UCSD-AML1 (cell line): Measurements from ENCODE around the gene SLC23A3.
"Not testable (repeated sequence)": the region's sequence is repeated elsewhere in the genome, so short reads cannot be mapped to it uniquely, and the experiment has no call there.

Experiments used
- DNase-seq: peaks from one replicate; lab custom pipeline; 2025; ENCODE audit not compliant: unreplicated experiment; lab: John Stamatoyannopoulos, UW

Gene SLC23A3

DNA sequence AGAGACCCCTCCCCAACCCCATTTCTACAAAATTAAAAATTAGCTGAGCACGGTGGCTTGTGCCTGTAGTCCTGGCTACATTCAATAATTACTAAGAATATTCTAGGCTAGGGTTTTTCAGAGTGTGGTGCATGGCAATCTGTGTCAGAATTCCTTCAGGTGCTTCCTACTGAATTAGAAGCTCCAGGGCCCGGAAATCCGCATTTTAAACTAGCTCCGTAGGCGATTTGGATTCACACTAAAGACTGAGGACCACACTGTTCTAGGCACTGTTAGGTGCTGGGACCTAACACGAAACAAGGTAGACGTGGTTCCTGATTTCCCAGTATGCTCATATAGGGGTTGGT lies 36.1 kb upstream of the SLC23A3 start:
- DNase-seq = no peak

DNA sequence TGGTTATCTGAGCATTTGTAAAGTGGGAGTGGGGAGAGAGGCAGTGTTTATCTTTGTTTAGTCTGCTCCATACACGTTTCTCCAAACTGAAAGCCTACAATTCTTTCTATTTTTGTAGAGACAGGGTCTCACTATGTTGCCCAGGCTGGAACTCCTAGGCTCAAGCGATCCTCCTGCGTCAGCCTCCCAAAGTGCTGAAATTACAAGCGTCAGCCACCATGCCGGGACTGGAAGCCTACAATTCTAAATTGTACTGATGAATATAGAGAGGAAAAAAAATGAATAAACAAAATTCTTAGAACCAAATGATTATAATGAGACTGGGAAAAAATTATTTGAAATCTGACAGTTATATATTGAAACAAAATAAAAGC lies 35.3 kb upstream of the SLC23A3 start:
- DNase-seq = no peak

DNA sequence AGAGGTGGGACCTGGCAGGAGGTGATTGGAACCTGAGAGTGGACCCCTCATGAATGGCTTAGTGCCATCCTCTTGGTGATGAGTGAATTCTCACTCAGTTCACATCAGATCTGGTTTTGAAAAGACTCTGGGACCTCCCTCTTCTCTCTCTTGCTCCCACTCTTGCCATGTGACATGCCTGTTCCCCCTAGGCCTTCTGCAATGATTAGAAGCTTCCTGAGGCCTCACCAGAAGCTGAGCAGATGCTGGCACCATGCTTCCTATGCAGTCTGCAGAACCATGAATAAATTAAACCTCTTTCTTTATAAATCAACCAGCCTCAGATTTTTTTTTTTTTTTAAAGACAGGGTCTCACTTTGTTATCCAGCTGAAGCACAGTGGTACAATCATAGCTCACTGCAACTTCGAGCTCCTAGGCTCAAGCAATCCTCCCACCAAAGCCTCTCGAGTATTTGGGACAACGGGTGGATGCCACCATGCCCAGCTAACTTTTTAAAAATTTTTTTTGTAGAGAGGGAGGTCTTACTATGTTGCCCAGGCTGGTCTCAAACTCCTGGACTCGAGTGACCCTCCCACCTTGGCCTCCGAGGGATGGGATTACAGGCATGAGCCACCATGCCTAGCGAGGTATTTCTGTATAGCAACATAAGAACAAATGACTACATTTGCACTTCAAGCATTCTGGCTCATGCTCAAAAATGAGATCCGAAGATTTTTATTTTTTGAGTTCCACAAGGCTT lies 34.8 kb upstream of the SLC23A3 start:
- no peak for DNase-seq

DNA sequence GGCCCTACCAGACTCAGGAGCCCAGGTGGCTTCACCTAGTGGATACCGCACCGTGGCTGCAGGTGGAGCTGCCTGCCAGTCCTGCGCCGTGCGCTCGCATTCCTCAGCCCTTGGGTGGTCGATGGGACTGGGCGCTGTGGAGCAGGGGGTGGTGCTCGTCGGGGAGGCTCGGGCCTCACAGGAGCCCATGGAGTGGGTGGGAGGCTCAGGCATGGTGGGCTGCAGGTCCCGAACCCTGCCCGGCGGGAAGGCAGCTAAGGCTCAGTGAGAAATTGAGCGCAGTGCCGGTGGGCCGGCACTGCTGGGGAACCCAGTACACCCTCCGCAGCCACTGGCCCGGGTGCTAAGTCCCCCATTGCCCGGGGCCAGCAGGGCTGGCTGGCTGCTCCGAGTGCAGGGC lies 31.5 kb upstream of the SLC23A3 start:
- DNase-seq = not testable (repeated sequence)

DNA sequence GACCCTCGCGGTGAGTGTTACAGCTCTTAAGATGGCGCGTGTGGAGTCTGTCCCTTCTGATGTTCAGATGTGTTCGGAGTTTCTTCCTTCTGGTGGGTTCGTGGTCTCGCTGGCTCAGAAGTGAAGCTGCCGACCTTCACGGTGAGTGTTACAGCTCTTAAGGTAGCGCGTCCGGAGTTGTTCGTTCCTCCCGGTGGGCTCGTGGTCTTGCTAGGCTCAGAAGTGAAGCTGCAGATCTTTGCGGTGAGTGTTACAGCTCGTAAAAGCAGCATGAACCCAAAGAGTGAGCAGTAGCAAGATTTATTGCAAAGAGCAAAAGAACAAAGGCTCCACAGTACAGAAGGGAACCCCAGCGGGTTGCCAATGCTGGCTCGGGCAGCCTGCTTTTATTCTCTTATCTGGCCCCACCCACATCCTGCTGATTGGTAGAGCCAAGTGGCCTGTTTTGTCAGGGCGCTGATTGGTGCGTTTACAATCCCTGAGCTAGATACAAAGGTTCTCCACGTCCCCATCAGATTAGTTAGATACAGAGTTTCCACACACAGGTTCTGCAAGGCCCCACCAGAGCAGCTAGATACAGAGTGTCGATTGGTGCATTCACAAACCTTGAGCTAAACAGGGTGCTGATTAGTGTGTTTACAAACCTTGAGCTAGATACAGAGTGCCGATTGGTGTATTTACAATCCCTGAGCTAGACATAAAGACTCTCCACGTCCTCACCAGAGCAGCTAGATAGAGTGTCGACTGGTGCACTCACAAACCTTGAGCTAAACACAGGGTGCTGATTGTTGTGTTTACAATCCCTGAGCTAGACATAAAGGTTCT lies 30.9 kb upstream of the SLC23A3 start:
- not testable (repeated sequence) for DNase-seq

DNA sequence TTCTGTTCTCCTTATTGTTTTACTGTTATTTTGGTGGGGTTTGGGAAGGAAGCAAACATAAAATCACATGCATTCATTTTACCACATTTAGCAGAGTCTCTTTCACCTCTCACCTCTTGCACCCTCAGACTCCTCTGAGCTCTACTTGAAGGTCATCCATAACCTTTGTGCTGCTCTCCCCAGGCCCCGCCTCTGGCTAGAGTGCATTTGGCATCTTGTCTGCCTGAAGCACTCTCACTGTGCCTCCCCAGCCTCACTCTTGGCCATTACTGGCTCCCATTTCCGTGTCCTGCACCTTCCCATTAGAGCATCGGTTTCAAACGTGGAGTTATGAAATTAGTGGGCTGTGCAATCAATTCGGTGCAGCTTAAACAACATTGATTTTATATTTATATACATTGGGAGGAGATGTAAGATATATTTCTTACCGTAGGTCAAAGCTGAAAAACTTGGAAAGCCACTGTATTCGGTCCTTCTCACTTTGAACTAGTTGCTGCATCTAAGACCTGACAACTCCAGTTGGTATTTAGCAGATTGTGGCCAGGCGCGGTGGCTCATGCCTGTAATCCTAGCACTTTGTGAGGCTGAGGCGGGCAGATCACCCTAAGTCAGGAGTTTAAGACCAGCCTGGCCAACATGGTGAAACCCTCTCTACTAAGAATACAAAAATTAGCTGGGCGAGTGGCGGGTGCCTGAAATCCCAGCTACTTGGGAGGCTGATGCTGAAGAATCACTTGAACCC lies 29.8 kb upstream of the SLC23A3 start:
- DNase-seq = no peak

DNA sequence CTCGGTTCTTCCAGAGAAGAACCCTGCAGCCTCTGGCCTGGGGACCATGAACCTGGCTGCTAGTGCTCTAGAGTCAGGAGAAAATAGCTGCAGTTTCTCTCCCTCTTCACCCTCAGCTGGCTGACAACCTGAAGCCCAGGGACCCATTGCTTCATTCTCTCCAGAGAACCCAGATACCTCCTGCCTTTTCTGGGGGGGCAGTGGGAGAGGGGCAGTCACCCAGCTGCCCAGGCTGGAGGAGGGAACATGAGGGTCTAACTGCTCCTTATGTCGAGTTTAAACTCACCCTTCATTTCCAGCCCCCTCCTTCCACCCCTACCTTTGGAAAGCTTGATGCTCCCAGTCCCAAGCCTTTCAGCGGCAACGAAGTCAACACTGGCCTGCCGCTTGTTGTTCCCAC lies 29.1 kb upstream of the SLC23A3 start:
- no peak for DNase-seq

DNA sequence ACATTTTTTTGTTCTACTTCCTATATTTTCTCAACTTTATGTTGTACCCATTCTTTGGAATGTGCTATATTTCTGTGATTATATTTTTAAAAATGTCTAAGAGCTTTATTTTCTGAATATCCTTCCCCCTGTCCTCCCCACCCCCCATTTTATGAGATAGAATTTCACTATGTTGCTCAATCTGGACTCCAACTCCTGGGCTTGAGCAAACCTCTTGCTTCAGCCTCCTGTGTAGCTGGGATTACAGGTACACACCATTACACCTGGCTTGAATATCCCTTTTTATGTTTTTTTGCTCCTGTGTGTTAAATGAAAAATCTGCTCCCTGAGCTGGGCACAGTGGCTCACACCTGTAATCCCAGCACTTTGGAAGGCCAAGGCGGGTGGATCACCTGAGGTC lies 27.6 kb upstream of the SLC23A3 start:
- no peak for DNase-seq

DNA sequence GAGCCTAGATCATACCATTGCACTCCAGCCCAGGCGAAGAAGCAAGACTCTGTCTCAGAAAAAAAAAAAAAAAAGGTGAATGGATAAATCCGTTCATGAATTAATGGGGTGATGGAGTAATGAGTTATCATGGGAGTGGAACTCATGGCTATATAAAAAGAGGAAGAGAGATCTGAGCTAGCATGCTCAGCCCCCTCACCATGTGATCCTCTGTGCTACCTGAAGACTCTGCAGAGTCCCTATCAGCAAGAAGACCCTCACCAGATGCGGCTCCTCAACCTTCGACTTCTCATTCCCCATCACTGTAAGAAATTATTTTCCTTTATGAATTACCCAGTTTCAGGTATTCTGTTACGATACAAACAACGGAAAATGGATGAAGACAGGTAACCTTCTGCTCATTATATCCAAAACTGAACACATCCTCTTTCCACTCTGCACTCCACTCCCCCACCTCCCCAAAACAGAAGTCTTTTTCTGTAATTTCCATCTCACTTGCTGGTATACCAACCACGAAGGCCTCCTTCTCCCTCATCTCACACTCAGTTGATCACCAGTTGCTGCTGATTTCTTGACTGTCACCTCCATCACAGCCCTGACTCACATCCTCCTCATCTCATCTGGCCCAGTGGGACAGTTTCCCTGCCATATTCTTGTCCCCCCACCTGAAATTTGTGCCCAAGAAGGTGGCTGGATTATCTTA lies 17.1 kb upstream of the SLC23A3 start:
- DNase-seq = no peak

DNA sequence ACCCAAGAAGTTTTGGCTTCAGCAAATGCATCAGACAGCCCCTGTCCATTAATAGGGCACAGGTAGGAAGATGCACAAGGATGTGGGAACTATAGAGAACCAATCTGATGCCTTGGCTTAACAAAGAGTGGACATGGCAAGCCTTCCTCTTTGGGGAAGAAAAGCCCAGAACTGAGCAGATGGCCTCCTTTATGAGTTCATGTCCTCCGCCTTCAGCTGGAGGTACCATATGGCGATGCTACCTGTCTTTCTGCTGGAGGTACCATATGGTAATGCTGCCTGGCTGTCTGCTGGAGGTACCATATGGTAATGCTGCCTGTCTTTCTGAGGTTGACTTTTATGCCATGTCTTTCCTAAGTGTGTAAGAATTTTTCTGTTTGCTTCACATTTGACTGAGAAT lies 14.3 kb upstream of the SLC23A3 start:
- no peak for DNase-seq

DNA sequence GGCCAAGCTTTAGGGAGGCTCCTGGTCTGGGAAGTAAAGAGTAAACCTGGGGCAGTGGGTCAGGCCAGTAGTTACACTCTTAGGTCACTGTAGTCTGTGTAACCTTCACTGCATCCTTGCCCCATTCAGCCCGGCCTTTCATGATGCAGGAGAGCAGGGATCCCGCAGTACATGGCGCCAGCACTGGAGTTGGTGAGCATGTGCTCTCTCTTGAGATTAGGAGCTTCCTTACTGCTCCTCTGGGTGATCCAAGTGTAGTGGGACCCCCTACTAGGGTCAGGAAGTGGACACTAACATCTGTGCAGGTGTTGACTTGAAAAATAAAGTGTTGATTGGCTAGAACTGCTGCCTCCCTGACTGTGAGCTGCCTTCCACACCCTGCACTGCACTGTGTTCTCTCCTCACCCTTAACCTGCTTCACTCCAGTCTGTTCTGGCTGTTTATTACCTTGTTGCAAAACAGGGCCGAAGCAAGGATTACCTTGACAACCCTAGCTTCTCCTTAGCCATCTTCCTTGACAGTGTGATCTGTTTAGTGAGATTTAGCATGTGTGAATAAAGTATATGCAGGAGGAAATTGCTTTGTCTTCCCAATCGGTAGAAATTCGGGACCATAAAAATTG lies 13.4 kb upstream of the SLC23A3 start:
- no peak for DNase-seq

DNA sequence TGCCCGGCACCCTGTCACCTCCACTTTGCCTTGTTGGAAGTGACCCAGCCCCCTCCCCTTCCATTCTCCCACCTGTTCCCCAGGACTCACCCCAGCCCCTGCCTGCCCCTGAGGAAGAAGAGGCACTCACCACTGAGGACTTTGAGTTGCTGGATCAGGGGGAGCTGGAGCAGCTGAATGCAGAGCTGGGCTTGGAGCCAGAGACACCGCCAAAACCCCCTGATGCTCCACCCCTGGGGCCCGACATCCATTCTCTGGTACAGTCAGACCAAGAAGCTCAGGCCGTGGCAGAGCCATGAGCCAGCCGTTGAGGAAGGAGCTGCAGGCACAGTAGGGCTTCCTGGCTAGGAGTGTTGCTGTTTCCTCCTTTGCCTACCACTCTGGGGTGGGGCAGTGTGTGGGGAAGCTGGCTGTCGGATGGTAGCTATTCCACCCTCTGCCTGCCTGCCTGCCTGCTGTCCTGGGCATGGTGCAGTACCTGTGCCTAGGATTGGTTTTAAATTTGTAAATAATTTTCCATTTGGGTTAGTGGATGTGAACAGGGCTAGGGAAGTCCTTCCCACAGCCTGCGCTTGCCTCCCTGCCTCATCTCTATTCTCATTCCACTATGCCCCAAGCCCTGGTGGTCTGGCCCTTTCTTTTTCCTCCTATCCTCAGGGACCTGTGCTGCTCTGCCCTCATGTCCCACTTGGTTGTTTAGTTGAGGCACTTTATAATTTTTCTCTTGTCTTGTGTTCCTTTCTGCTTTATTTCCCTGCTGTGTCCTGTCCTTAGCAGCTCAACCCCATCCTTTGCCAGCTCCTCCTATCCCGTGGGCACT lies 12.7 kb upstream of the SLC23A3 start:
- DNase-seq = peak; percentile 47

DNA sequence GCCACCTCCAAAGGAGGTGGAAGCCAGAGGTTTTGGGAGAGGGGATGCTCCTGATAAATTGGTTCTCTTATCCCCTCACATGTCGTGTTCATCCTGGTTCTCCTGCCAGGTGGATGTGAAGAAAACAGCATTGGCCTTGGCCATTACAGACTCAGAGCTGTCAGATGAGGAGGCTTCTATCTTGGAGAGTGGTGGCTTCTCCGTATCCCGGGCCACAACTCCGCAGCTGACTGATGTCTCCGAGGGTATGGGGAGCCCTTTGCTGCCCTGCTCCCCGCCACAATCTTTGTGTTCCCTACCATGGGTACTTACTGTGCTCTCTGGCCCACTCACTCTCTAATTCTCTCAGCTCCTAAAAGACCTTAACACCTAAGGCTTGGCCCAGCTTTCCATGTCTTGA lies 11.7 kb upstream of the SLC23A3 start:
- no peak for DNase-seq

DNA sequence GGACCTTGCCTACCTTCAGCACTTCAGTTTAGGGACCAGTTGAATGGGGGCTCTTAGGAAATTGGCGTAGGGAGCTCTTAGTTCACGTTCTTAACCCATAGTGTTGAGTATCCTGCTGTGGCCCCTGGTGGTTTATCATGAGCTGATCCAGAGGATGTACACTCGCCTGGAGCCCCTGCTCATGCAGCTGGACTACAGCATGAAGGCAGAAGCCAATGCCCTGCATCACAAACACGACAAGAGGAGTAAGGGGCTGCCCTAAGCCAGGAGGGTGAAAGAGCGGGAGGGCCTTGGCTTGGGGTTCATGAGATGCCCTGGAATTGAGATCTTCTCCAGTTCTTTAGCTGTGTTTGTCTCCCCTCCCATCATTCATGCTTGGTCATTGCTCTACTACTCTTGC lies 11.1 kb upstream of the SLC23A3 start:
- DNase-seq = no peak

DNA sequence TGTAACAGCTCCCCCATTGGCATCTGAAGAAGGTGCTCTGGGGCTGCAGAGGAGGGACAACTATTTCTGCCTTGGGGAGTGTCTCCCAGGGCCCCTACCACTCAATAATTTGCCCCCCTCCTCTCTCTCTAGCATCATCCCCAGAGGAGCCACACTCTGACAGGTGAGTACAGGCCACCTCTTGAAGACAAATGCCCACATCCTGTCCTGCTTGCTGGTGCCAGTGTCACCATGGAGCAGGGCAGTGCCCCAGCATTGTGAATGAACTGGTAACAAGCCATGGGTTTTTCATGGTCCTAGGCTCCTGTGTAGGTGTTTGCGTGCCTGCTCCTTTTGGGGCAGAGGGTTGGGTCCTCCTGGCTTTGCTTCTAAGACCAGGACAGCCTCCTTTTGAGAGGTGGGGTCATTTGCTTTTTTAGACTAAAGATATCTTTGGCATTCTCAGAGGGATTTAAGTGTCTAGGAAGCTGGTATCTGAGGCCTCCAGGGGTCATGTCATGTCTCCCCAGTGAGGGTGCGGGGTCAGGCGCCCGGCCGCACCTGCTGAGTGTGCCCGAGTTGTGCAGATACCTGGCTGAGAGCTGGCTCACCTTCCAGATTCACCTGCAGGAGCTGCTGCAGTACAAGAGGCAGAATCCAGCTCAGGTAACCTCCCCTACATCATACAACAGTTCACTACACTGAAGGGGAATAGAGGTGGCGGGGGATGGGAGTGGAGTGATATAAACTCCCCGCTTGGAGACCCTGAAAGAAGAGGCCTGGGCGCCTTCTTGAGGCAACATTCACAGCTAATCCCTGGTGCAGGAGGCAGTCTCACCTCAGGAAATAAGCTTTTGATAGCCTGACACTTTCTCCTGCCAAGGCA lies 10.0 kb upstream of the SLC23A3 start:
- no peak for DNase-seq

DNA sequence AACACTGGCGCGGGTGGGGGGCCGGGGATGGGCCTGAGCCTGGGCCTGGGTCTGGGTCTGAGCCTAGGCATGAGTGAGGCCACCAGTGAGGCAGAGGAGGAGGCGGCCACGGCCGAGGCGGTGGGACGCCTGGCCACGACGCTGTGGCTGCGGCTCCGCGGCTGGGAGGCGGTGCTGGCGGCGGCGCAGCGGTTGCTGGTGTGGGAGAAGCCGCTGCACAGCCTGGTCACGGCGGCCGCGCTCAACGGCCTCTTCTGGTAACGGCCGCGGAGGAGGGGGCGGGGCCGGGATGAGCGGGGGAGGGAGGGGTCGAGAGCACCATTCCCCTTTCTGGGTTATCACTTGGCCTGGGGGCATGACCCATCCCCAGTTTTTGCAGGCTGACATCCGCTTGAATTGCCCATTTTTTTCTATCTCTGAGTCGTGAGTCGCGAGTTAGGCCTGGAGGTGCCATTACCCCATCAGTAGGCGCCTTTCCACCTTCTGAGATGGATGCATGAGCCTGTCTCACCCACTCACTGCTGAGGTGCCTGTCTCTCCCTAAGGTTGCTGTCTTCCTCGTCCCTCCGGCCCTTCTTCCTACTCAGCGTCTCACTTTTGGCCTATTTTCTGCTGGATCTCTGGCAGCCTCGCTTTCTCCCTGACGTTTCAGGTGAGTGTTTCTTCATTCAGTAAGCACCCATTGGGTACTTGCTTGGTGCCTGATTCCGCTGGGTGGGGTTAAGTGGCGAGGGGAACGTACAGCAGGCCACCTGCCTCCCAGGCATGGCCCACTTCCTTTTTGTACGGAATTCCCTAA lies 8.7 kb upstream of the SLC23A3 start:
- DNase-seq = peak; percentile 66

DNA sequence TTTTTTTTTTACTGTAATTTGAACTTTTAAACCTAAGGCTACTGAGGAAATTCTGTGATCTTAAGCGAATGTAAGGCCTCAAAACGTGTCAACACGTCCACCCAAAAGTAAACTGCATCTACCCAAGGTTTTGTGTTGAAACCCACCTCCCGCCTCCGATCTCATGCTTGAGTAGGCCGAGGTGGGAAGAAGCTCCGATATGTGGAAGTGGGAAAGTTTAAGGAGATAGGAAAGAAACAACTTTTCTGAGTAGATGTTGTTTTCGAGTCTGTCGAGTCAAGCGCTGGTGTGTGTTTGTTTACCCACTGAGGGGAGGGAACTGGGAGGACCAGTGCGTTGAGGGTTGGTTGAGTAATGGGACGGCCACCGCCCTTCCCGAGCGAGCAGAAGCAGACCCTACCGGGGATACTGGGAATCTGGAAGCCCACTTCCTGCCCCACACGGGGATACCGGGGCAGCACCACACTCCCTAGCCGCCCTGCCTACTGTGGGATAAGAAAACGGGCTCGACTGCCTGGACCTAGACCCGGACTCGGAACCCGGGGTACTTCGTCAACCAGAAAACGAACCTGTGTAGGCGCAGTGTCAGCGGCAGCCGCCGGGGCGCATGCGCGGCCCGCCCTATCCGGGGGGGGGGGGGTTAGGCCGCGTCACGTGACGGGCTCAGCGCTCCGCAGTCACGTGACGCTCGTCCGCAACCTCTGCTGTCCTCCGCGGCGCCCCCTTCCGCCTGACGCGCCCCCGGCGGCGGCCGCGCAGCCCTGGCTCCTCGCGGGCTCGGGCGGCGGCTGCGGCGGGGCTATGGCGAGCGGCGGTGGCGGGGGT lies 7.9 kb upstream of the SLC23A3 start, which contains the start of gene RETREG2:
TSS of gene RETREG2 (plus strand) at position 724 of the 825 bp plus-strand sequence. CDS start at position 802, 78 bp downstream.
- peak; percentile 90 for DNase-seq
